ENCODE results near the gene MYH4. TPM values are rescaled to one million over a fixed set of nuclear protein-coding genes. Genes with fewer than 3 reads are reported as not detected.

Gene MYH4
- total and polyA plus RNA-seq, 2 of the 13 experiments (the other 11 are each of a cell fraction or from before 2014, with no cell fraction given): 0.01 to 0.02 TPM

DNA sequence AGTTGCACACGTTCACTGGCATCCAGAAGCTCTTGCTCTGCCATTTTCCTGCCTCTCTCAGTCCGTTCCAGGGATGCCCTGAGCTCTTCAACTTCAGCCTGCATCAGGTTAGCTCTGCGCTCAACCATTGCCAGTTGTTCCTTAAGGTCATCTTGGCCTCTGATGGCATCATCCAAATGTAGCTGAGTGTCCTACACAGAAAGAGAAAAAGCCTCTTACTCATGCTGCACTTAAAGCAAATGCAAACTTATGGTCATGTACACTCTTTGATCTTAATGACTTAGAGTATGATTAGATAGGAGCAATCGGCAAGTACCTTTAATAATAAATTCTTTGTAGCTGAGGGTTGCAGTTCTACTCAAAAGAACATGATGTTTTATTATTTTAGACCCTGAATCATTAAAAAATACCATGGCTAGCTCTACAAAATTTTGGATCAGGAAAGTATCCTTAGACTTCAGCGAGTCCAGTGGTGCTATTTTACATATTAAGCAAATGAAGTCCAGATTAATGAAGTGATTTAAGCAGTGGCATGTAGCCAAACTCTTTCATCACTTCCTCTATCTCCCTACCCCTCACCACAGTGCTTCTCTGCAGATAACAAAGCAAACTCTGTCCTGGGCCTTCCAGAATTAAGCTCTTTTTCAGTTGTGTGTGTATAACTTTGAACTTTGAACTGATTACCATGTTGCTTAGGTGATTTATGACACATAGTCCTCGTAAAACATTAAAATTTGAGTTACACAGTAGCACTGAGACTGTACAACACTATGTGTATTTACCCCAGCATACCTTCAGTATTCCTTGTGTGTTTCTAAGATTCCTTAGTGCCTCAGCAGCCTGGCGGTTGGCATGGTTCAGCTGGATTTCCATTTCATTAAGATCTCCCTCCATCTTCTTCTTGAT is 22.1 kb downstream of the MYH4 start (continued):
- TF ChIP-seq, protein P1, sequence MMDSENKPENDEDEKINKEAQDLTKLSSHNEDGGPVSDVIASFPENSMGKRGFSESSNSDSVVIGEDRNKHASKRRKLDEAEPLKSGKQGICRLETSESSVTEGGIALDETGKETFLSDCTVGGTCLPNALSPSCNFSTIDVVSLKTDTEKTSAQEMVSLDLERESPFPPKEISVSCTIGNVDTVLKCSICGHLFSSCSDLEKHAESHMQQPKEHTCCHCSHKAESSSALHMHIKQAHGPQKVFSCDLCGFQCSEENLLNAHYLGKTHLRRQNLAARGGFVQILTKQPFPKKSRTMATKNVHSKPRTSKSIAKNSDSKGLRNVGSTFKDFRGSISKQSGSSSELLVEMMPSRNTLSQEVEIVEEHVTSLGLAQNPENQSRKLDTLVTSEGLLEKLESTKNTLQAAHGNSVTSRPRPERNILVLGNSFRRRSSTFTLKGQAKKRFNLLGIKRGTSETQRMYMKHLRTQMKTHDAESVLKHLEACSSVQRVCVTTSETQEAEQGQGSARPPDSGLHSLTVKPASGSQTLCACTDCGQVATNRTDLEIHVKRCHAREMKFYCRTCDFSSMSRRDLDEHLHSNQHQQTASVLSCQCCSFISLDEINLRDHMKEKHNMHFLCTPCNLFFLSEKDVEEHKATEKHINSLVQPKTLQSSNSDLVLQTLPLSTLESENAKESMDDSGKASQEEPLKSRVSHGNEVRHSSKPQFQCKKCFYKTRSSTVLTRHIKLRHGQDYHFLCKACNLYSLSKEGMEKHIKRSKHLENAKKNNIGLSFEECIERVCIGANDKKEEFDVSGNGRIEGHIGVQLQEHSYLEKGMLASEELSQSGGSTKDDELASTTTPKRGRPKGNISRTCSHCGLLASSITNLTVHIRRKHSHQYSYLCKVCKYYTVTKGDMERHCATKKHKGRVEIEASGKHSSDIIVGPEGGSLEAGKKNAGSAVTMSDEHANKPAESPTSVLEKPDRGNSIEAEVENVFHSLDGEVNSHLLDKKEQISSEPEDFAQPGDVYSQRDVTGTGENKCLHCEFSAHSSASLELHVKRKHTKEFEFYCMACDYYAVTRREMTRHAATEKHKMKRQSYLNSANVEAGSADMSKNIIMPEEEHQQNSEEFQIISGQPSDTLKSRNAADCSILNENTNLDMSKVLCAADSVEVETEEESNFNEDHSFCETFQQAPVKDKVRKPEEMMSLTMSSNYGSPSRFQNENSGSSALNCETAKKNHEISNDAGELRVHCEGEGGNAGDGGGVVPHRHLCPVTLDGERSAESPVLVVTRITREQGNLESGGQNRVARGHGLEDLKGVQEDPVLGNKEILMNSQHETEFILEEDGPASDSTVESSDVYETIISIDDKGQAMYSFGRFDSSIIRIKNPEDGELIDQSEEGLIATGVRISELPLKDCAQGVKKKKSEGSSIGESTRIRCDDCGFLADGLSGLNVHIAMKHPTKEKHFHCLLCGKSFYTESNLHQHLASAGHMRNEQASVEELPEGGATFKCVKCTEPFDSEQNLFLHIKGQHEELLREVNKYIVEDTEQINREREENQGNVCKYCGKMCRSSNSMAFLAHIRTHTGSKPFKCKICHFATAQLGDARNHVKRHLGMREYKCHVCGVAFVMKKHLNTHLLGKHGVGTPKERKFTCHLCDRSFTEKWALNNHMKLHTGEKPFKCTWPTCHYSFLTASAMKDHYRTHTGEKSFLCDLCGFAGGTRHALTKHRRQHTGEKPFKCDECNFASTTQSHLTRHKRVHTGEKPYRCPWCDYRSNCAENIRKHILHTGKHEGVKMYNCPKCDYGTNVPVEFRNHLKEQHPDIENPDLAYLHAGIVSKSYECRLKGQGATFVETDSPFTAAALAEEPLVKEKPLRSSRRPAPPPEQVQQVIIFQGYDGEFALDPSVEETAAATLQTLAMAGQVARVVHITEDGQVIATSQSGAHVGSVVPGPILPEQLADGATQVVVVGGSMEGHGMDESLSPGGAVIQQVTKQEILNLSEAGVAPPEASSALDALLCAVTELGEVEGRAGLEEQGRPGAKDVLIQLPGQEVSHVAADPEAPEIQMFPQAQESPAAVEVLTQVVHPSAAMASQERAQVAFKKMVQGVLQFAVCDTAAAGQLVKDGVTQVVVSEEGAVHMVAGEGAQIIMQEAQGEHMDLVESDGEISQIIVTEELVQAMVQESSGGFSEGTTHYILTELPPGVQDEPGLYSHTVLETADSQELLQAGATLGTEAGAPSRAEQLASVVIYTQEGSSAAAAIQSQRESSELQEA (CRISPR knock-in tag; IDR thresholded peaks at IDR 0.05; ENCODE audit: not compliant biosample characterization): no peak
- TF ChIP-seq E2F5 (CRISPR knock-in tag; conservative IDR thresholded peaks at IDR 0.05) (no peak), FOXO1 (CRISPR knock-in tag; IDR thresholded peaks at IDR 0.05) (peak; percentile 51; the same call in 1 of the 2 replicates), RBM39 (IDR thresholded peaks at IDR 0.05; ENCODE audit: low read depth, low read length, poor library complexity, severe bottlenecking) (no peak), ATF1 (CRISPR knock-in tag; IDR thresholded peaks at IDR 0.05) (peak; percentile 45; the same call in 1 of the 2 replicates), REL (CRISPR knock-in tag; conservative IDR thresholded peaks at IDR 0.05) (no peak), HOXA7 (CRISPR knock-in tag; IDR thresholded peaks at IDR 0.05) (no peak), SNAPC2 (CRISPR knock-in tag; IDR thresholded peaks at IDR 0.05) (peak; percentile 87; the same call in 1 of the 2 replicates), HCFC1 (IDR thresholded peaks at IDR 0.05; ENCODE audit: low read depth, low read length) (no peak), ZNF12 (CRISPR knock-in tag; IDR thresholded peaks at IDR 0.05) (no peak), CENPT (CRISPR knock-in tag; IDR thresholded peaks at IDR 0.05; ENCODE audit: low read depth) (no peak), NKX3-1 (CRISPR knock-in tag; IDR thresholded peaks at IDR 0.05) (no peak), ZNF230 (CRISPR knock-in tag; IDR thresholded peaks at IDR 0.05) (no peak), SOX6 (IDR thresholded peaks at IDR 0.05) (no peak), SOX6 (CRISPR knock-in tag; IDR thresholded peaks at IDR 0.05) (peak; percentile 82), ZNF768 (CRISPR knock-in tag; IDR thresholded peaks at IDR 0.05) (no peak), ZNF317 (CRISPR knock-in tag; IDR thresholded peaks at IDR 0.05) (0 out of 2 replicates have a peak, but pooled peaks have one; percentile 48), ZNF605 (CRISPR knock-in tag; IDR thresholded peaks at IDR 0.05) (no peak), RFXANK (CRISPR knock-in tag; IDR thresholded peaks at IDR 0.05) (no peak)
- TF ChIP-seq, protein P2, sequence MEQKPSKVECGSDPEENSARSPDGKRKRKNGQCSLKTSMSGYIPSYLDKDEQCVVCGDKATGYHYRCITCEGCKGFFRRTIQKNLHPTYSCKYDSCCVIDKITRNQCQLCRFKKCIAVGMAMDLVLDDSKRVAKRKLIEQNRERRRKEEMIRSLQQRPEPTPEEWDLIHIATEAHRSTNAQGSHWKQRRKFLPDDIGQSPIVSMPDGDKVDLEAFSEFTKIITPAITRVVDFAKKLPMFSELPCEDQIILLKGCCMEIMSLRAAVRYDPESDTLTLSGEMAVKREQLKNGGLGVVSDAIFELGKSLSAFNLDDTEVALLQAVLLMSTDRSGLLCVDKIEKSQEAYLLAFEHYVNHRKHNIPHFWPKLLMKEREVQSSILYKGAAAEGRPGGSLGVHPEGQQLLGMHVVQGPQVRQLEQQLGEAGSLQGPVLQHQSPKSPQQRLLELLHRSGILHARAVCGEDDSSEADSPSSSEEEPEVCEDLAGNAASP (CRISPR knock-in tag; IDR thresholded peaks at IDR 0.05; ENCODE audit: borderline replicate concordance): no peak
